ENCODE results near the gene PROM1. TPM values are rescaled to one million over a fixed set of nuclear protein-coding genes. Genes with fewer than 3 reads are reported as not detected.

The PROM1 gene
- total and polyA plus RNA-seq, 8 donors: 19.7 to 51.6 (median 22.2) TPM

DNA sequence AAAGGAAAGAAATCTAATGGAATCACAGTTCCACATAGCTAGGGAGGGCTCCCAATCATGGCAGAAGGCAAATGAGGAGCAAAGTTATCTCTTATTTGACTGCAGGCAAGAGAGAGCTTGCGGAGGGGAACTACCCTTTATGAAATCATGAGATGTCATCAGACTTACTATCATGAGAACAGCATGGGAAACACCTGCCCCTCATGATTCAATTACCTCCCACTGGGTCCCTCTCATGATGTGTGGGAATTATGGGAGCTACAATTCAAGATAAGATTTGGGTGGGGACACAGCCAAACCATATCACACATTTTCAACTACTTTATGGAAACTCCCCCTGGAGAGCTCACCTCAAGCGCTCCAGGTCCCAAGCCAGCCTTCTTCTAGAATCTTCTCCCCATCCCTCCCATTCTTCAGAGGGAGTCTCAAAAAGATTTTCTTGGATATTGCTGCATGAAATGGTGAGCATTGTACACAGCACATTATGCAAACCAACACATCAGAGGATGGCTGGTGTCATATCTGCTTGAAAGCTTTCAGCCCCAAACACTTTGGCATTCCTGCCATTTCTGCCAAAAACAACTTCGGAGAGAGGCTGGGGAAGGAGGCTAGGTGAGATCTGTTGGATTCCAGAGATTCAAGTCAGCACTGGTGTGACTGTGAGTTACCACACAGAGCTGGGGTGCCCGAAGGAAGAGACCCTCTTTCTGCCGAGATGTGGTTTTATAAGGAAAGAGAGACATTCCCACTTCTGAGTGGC lies 152.2 kb downstream of the PROM1 start:
- FAIRE-seq (no peak), DNase-seq (no peak), ATAC-seq (no peak)
- TF ChIP-seq, protein P1, sequence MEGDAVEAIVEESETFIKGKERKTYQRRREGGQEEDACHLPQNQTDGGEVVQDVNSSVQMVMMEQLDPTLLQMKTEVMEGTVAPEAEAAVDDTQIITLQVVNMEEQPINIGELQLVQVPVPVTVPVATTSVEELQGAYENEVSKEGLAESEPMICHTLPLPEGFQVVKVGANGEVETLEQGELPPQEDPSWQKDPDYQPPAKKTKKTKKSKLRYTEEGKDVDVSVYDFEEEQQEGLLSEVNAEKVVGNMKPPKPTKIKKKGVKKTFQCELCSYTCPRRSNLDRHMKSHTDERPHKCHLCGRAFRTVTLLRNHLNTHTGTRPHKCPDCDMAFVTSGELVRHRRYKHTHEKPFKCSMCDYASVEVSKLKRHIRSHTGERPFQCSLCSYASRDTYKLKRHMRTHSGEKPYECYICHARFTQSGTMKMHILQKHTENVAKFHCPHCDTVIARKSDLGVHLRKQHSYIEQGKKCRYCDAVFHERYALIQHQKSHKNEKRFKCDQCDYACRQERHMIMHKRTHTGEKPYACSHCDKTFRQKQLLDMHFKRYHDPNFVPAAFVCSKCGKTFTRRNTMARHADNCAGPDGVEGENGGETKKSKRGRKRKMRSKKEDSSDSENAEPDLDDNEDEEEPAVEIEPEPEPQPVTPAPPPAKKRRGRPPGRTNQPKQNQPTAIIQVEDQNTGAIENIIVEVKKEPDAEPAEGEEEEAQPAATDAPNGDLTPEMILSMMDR (IDR thresholded peaks at IDR 0.05): no peak
- intact Hi-C loops (cut with DNase I): no loop called here
- Histone ChIP-seq H3K27me3 (no peaks in the 10 kb centered on the region), H3K4me3 (no peak overlapping the region), H3K9me3 (no peaks in the 10 kb centered on the region), H3K36me3 (no peaks in the 10 kb centered on the region), H3K4me1 (no peaks in the 10 kb centered on the region), H3K27ac (no peak overlapping the region)
- 77 to 87% methylated on average over 5 of the region's 5 CpGs for WGBS, 2 donors

DNA sequence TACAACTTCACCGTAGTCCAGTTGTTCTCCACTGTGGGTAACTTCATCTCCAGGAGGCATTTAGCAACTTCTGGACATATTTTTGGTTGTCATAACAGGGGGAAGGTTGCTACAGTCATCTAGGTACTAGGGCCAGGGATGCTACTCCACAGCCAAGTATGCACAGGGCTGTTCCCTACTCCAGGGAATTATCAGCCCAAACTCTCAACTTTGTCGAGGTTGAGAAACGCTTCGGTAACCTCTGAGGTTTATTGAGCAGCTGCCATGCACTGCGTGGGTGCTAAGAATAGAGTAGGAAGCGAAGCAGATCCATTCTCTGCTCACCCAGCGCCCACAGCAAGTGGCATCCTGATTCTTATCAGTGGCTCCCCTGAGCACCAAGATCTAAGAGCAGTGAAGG lies 153.5 kb downstream of the PROM1 start:
- H3K4me1 ChIP-seq: no peaks in the 10 kb centered on the region
- ATAC-seq (no peak), DNase-seq (no peak), FAIRE-seq (no peak)
- no peak overlapping the region for H3K27ac ChIP-seq
- WGBS, 2 donors: 62 to 75% methylated on average over 7 of the region's 7 CpGs
- TF ChIP-seq, protein P1 (IDR thresholded peaks at IDR 0.05): no peak
- H3K27me3 ChIP-seq: no peaks in the 10 kb centered on the region
- H3K4me3 ChIP-seq: no peak overlapping the region
- intact Hi-C loops (cut with DNase I): no loop called here
- H3K36me3 ChIP-seq: no peaks in the 10 kb centered on the region
- no peaks in the 10 kb centered on the region for H3K9me3 ChIP-seq

DNA sequence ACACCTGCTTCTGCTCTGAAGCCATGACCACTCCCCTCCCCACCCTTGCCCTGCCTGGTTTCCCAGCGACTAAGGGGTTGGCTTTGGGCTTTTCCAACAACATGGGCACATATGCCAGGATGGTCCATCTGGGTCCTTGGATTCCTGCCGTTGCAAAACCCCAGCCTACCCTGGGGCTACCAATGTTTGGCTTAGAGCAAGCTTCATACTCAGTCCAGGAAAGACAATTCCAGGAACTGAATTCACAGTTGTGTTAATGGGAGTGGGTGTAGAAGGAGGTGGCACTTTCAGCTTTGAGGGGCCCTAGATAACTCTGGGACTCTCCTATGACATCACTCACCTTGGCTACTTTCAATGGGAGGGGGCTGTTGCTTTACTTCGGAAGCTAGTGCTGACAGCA lies 154.3 kb downstream of the PROM1 start:
- FAIRE-seq: no peak
- no peaks in the 10 kb centered on the region for H3K4me1 ChIP-seq
- no peaks in the 10 kb centered on the region for H3K36me3 ChIP-seq
- H3K27ac ChIP-seq: no peak overlapping the region
- no peaks in the 10 kb centered on the region for H3K27me3 ChIP-seq
- H3K9me3 ChIP-seq: no peaks in the 10 kb centered on the region
- TF ChIP-seq, protein P1 (IDR thresholded peaks at IDR 0.05): no peak
- no peak for DNase-seq
- 36 to 56% methylated on average over 3 of the region's 3 CpGs for WGBS, 2 donors
- ATAC-seq: no peak
- H3K4me3 ChIP-seq: no peak overlapping the region
- intact Hi-C loops (cut with DNase I): no loop called here

DNA sequence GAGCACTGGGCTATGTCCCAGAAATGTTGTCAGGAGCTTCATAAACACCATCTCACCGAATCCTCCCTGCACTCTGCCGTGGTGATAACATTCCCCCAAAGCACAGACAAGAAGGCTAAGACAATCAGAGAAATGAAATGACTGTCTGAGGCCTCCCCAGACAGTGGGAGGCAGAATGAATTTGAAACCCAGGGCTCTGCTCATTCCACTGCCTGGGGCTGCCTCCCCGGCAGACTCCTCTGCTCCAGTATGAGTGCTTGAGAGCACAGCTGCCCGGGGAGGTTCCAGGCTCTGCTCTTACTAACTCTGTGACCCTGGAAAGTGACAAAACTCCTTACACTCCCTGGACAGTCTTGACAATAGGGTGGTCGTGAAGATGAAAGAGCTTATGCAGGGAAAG lies 154.9 kb downstream of the PROM1 start:
- Histone ChIP-seq H3K27ac (no peak overlapping the region), H3K4me1 (no peaks in the 10 kb centered on the region), H3K9me3 (no peaks in the 10 kb centered on the region), H3K27me3 (no peaks in the 10 kb centered on the region), H3K4me3 (no peak overlapping the region), H3K36me3 (no peaks in the 10 kb centered on the region)
- TF ChIP-seq, protein P1 (IDR thresholded peaks at IDR 0.05): no peak
- no peak for DNase-seq
- FAIRE-seq: no peak
- WGBS, 2 donors: 60 to 73% methylated on average over 5 of the region's 5 CpGs
- intact Hi-C loops (cut with DNase I): no loop called here
- ATAC-seq: no peak

DNA sequence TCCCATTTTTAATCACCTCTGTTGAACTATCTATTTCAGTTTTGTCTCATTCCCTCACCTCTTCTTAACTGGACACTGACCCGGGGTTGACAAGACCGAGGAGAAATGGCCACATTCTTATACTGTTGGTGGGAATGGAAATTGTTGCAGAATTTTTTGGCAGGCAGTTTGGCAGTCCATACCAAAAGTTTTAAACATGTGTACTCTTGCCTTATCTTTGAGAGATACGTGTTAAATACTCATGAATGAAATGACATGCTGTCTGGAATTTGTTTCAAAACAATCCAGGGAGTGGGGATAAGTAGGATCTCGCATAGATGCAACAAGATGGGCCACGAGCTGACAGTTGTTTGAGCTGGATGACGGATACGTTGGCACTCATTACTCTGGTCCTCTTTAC lies 157.3 kb downstream of the PROM1 start:
- TF ChIP-seq, protein P1 (IDR thresholded peaks at IDR 0.05): no peak
- DNase-seq: no peak
- no peak overlapping the region for H3K4me3 ChIP-seq
- no peaks in the 10 kb centered on the region for H3K9me3 ChIP-seq
- no peaks in the 10 kb centered on the region for H3K36me3 ChIP-seq
- no peak for FAIRE-seq
- H3K4me1 ChIP-seq: no peaks in the 10 kb centered on the region
- WGBS, 2 donors: 59 to 63% methylated on average over 7 of the region's 7 CpGs
- no peak overlapping the region for H3K27ac ChIP-seq
- no peak for ATAC-seq
- no peaks in the 10 kb centered on the region for H3K27me3 ChIP-seq
- intact Hi-C loops (cut with DNase I): no loop called here
